ENCODE measurements around the gene FIS1. TPM values are rescaled to one million over a fixed set of nuclear protein-coding genes. Genes with fewer than 3 reads are reported as not detected.

FIS1 gene
- total and polyA plus RNA-seq, 2 experiments from 2014 or later, result 130 to 131 TPM

DNA sequence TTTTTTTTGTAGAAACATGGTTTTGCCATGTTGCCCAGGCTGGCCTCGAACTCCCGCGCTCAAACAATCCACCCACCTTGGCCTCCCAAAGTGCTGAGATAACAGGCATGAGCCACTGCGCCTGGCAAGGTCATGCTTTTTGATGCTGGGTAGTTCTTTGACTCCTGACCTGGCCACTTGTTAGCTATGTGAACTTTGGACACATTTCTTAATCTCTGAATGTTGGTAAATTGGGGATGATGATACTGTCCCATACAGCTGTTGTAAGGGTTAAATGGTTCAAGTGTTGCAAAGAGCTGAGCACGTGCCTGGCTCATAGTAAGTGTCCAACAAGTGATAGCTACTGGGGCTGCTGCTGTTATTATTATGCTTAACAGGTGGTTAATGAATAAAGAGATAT, 24.6 kb downstream of the FIS1 start:
- Mint-ChIP-seq H3K27me3 (ENCODE audit: insufficient read depth, low read depth, poor library complexity) (peaks cover 16% of the 10 kb centered on the region), H3K36me3 (ENCODE audit: low read depth) (peaks cover 29% of the 10 kb centered on the region), H3K9me3 (no peaks in the 10 kb centered on the region), H3K4me1 (peaks cover 24% of the 10 kb centered on the region), H3K27ac (no peak overlapping the region), H3K4me3 (no peak overlapping the region)
- Histone ChIP-seq H4K20me1 (replicated peaks; ENCODE audit: insufficient read depth) (peaks cover 4% of the 10 kb centered on the region; the same call in 1 of the 2 replicates), H3K79me2 (replicated peaks; ENCODE audit: insufficient read depth) (peaks cover 32% of the 10 kb centered on the region), H3F3A (replicated peaks; ENCODE audit: low read depth) (0 out of 2 replicates have a peak, but pooled peaks cover 3% of the 10 kb centered on the region), H3K9me2 (ENCODE audit: insufficient read depth) (no peaks in the 10 kb centered on the region), H3K4me2 (no peak overlapping the region), H3K4me1 (ENCODE audit: insufficient read depth) (peaks cover 12% of the 10 kb centered on the region), H3K4me3 (no peak overlapping the region), H3K27me3 (ENCODE audit: insufficient read depth) (no peaks in the 10 kb centered on the region), H3K36me3 (ENCODE audit: insufficient read depth) (peaks cover 10% of the 10 kb centered on the region; the same call in 1 of the 2 replicates), H3K27ac (ENCODE audit: low read depth) (no peak overlapping the region), H2AFZ (no peak overlapping the region)
- TF ChIP-seq, protein P1, sequence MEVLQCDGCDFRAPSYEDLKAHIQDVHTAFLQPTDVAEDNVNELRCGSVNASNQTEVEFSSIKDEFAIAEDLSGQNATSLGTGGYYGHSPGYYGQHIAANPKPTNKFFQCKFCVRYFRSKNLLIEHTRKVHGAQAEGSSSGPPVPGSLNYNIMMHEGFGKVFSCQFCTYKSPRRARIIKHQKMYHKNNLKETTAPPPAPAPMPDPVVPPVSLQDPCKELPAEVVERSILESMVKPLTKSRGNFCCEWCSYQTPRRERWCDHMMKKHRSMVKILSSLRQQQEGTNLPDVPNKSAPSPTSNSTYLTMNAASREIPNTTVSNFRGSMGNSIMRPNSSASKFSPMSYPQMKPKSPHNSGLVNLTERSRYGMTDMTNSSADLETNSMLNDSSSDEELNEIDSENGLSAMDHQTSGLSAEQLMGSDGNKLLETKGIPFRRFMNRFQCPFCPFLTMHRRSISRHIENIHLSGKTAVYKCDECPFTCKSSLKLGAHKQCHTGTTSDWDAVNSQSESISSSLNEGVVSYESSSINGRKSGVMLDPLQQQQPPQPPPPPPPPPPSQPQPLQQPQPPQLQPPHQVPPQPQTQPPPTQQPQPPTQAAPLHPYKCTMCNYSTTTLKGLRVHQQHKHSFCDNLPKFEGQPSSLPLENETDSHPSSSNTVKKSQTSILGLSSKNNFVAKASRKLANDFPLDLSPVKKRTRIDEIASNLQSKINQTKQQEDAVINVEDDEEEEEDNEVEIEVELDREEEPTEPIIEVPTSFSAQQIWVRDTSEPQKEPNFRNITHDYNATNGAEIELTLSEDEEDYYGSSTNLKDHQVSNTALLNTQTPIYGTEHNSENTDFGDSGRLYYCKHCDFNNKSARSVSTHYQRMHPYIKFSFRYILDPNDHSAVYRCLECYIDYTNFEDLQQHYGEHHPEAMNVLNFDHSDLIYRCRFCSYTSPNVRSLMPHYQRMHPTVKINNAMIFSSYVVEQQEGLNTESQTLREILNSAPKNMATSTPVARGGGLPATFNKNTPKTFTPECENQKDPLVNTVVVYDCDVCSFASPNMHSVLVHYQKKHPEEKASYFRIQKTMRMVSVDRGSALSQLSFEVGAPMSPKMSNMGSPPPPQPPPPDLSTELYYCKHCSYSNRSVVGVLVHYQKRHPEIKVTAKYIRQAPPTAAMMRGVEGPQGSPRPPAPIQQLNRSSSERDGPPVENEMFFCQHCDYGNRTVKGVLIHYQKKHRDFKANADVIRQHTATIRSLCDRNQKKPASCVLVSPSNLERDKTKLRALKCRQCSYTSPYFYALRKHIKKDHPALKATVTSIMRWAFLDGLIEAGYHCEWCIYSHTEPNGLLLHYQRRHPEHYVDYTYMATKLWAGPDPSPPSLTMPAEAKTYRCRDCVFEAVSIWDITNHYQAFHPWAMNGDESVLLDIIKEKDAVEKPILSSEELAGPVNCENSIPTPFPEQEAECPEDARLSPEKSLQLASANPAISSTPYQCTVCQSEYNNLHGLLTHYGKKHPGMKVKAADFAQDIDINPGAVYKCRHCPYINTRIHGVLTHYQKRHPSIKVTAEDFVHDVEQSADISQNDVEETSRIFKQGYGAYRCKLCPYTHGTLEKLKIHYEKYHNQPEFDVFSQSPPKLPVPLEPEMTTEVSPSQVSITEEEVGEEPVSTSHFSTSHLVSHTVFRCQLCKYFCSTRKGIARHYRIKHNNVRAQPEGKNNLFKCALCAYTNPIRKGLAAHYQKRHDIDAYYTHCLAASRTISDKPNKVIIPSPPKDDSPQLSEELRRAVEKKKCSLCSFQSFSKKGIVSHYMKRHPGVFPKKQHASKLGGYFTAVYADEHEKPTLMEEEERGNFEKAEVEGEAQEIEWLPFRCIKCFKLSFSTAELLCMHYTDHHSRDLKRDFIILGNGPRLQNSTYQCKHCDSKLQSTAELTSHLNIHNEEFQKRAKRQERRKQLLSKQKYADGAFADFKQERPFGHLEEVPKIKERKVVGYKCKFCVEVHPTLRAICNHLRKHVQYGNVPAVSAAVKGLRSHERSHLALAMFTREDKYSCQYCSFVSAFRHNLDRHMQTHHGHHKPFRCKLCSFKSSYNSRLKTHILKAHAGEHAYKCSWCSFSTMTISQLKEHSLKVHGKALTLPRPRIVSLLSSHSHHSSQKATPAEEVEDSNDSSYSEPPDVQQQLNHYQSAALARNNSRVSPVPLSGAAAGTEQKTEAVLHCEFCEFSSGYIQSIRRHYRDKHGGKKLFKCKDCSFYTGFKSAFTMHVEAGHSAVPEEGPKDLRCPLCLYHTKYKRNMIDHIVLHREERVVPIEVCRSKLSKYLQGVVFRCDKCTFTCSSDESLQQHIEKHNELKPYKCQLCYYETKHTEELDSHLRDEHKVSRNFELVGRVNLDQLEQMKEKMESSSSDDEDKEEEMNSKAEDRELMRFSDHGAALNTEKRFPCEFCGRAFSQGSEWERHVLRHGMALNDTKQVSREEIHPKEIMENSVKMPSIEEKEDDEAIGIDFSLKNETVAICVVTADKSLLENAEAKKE (CRISPR knock-in tag; IDR thresholded peaks at IDR 0.05), result no peak
- TF ChIP-seq, protein P2, sequence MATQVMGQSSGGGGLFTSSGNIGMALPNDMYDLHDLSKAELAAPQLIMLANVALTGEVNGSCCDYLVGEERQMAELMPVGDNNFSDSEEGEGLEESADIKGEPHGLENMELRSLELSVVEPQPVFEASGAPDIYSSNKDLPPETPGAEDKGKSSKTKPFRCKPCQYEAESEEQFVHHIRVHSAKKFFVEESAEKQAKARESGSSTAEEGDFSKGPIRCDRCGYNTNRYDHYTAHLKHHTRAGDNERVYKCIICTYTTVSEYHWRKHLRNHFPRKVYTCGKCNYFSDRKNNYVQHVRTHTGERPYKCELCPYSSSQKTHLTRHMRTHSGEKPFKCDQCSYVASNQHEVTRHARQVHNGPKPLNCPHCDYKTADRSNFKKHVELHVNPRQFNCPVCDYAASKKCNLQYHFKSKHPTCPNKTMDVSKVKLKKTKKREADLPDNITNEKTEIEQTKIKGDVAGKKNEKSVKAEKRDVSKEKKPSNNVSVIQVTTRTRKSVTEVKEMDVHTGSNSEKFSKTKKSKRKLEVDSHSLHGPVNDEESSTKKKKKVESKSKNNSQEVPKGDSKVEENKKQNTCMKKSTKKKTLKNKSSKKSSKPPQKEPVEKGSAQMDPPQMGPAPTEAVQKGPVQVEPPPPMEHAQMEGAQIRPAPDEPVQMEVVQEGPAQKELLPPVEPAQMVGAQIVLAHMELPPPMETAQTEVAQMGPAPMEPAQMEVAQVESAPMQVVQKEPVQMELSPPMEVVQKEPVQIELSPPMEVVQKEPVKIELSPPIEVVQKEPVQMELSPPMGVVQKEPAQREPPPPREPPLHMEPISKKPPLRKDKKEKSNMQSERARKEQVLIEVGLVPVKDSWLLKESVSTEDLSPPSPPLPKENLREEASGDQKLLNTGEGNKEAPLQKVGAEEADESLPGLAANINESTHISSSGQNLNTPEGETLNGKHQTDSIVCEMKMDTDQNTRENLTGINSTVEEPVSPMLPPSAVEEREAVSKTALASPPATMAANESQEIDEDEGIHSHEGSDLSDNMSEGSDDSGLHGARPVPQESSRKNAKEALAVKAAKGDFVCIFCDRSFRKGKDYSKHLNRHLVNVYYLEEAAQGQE (IDR thresholded peaks at IDR 0.05; ENCODE audit: unreplicated experiment), result no peak
- TF ChIP-seq EZH2 (IDR thresholded peaks at IDR 0.05; ENCODE audit: low read depth, unreplicated experiment) (no peak), NANOG (IDR thresholded peaks at IDR 0.05; ENCODE audit: borderline replicate concordance) (no peak), CREB1 (CRISPR knock-in tag; IDR thresholded peaks at IDR 0.05; ENCODE audit: low read depth) (no peak), ZNF331 (CRISPR knock-in tag; IDR thresholded peaks at IDR 0.05; ENCODE audit: low read depth) (no peak), STAT1 (IDR thresholded peaks at IDR 0.05; ENCODE audit: unreplicated experiment) (no peak), CTCF (conservative IDR thresholded peaks at IDR 0.05; ENCODE audit: low read depth in 2 of 2) (no peak), JUNB (IDR thresholded peaks at IDR 0.05; ENCODE audit: unreplicated experiment) (no peak), POLR2AphosphoS5 (IDR thresholded peaks at IDR 0.05; ENCODE audit: low read depth) (no peak), ZNF114 (CRISPR knock-in tag; IDR thresholded peaks at IDR 0.05) (no peak), EZH2phosphoT487 (IDR thresholded peaks at IDR 0.05; ENCODE audit: unreplicated experiment) (no peak)
- TF ChIP-seq, protein P3, sequence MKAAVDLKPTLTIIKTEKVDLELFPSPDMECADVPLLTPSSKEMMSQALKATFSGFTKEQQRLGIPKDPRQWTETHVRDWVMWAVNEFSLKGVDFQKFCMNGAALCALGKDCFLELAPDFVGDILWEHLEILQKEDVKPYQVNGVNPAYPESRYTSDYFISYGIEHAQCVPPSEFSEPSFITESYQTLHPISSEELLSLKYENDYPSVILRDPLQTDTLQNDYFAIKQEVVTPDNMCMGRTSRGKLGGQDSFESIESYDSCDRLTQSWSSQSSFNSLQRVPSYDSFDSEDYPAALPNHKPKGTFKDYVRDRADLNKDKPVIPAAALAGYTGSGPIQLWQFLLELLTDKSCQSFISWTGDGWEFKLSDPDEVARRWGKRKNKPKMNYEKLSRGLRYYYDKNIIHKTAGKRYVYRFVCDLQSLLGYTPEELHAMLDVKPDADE (IDR thresholded peaks at IDR 0.05), result no peak
- DNase-seq (ENCODE audit: low spot score), result no peak
- ATAC-seq, result no peak
